Measurements from ENCODE around the gene SF3A1.

- TF ChIP-seq POLR2A (IDR thresholded peaks at IDR 0.05), result no peak
- TF ChIP-seq CTCF (IDR thresholded peaks at IDR 0.05), result no peak
These were observed 6.1 kb upstream of the SF3A1 start for GRCh38 chr22:30362651-30363281.
